GM19351 (cell line): ENCODE measurements around the gene CLCN5.
A peak's percentile ranks its signal among the peaks of the same experiment; 100 is the strongest.
"Not testable (repeated sequence)": the region's sequence is repeated elsewhere in the genome, so short reads cannot be mapped to it uniquely, and the experiment has no call there.

Source experiments
- ATAC-seq: cut with Tn5 transposase; IDR thresholded peaks from one replicate; pipeline ENCODE4 v1.9.1; 2021; ENCODE audit warnings: mild to moderate bottlenecking, moderate library complexity; ENCODE audit not compliant: unreplicated experiment

Gene CLCN5

GRCh38 chrX:49995107-49995731 is 72.8 kb downstream of the CLCN5 start:
- no peak for ATAC-seq

GRCh38 chrX:49995795-49996455 is 73.5 kb downstream of the CLCN5 start:
- ATAC-seq = no peak

GRCh38 chrX:49996474-49996873 is 74.1 kb downstream of the CLCN5 start:
- ATAC-seq = no peak

GRCh38 chrX:49999087-49999486 is 76.7 kb downstream of the CLCN5 start:
- no peak for ATAC-seq

- ATAC-seq = peak; percentile 42
These were observed 78.6 kb downstream of the CLCN5 start for GRCh38 chrX:50000937-50001542.

GRCh38 chrX:50002067-50002714 is 79.8 kb downstream of the CLCN5 start:
- ATAC-seq = peak; percentile 65

- no peak for ATAC-seq
These were observed 81.1 kb downstream of the CLCN5 start for GRCh38 chrX:50003467-50003866.

- no peak for ATAC-seq
These were observed 81.5 kb downstream of the CLCN5 start for GRCh38 chrX:50003927-50004326.

GRCh38 chrX:50025591-50025990 is 103.2 kb downstream of the CLCN5 start:
- not testable (repeated sequence) for ATAC-seq

GRCh38 chrX:50035126-50035525 is 112.7 kb downstream of the CLCN5 start:
- no peak for ATAC-seq

- ATAC-seq = no peak
These were observed 114.0 kb downstream of the CLCN5 start for GRCh38 chrX:50036426-50036825.

GRCh38 chrX:50045823-50046222 is 123.4 kb downstream of the CLCN5 start:
- no peak for ATAC-seq

GRCh38 chrX:50049228-50049627 is 126.8 kb downstream of the CLCN5 start:
- ATAC-seq = no peak

GRCh38 chrX:50054147-50054546 is 131.8 kb downstream of the CLCN5 start:
- ATAC-seq = no peak

- no peak for ATAC-seq
These were observed 144.0 kb downstream of the CLCN5 start for GRCh38 chrX:50066318-50066937.

- no peak for ATAC-seq
These were observed 145.3 kb downstream of the CLCN5 start for GRCh38 chrX:50067435-50068284.

GRCh38 chrX:50068285-50068563 is 145.8 kb downstream of the CLCN5 start:
- no peak for ATAC-seq

- no peak for ATAC-seq
These were observed 146.5 kb downstream of the CLCN5 start for GRCh38 chrX:50068893-50069292.

GRCh38 chrX:50071494-50071893 is 149.1 kb downstream of the CLCN5 start:
- ATAC-seq = no peak

- no peak for ATAC-seq
These were observed 149.7 kb downstream of the CLCN5 start for GRCh38 chrX:50072110-50072509.

- ATAC-seq = no peak
These were observed 151.2 kb downstream of the CLCN5 start for GRCh38 chrX:50073601-50074000.
